HG02981 (cell line): ENCODE data around the gene SEC23B.
"Not testable (repeated sequence)": the region's sequence is repeated elsewhere in the genome, so short reads cannot be mapped to it uniquely, and the experiment has no call there.

Experiments
- ATAC-seq: cut with Tn5 transposase; IDR thresholded peaks from one replicate; pipeline ENCODE4 v1.9.1; 2021; ENCODE audit warnings: mild to moderate bottlenecking, moderate library complexity; ENCODE audit not compliant: unreplicated experiment

SEC23B gene

GRCh38 chr20:18524646-18525045 is 16.9 kb downstream of the SEC23B start:
- no peak for ATAC-seq

GRCh38 chr20:18526761-18527160 is 19.0 kb downstream of the SEC23B start:
- ATAC-seq, result not testable (repeated sequence)

GRCh38 chr20:18527339-18527738 is 19.6 kb downstream of the SEC23B start:
- ATAC-seq, result no peak

GRCh38 chr20:18527836-18528235 is 20.1 kb downstream of the SEC23B start:
- ATAC-seq, result no peak

GRCh38 chr20:18529041-18529440 is 21.3 kb downstream of the SEC23B start:
- no peak for ATAC-seq

GRCh38 chr20:18532626-18533025 is 24.9 kb downstream of the SEC23B start:
- ATAC-seq, result no peak

GRCh38 chr20:18533491-18533890 is 25.8 kb downstream of the SEC23B start:
- no peak for ATAC-seq

GRCh38 chr20:18533978-18534644 is 26.4 kb downstream of the SEC23B start:
- ATAC-seq, result no peak

GRCh38 chr20:18537651-18538050 is 29.9 kb downstream of the SEC23B start:
- ATAC-seq, result no peak

- ATAC-seq, result no peak
Measured at GRCh38 chr20:18541741-18542140, 34.0 kb downstream of the SEC23B start.

- ATAC-seq, result no peak
Measured at GRCh38 chr20:18543216-18543615, 35.5 kb downstream of the SEC23B start.

GRCh38 chr20:18543932-18544331 is 36.2 kb downstream of the SEC23B start:
- ATAC-seq, result no peak

GRCh38 chr20:18545566-18545965 is 37.8 kb downstream of the SEC23B start:
- no peak for ATAC-seq

GRCh38 chr20:18548465-18548864 is 40.7 kb downstream of the SEC23B start:
- no peak for ATAC-seq

- no peak for ATAC-seq
Measured at GRCh38 chr20:18553746-18554145, 46.0 kb downstream of the SEC23B start.

GRCh38 chr20:18566892-18567738 is 59.4 kb downstream of the SEC23B start, which contains the start of gene SMIM26:
Gene SMIM26 (plus strand): TSS chr20:18567432. CDS start chr20:18567479, 47 bp downstream.
- peak; percentile 100 for ATAC-seq

- no peak for ATAC-seq
Measured at GRCh38 chr20:18567739-18568091, 60.0 kb downstream of the SEC23B start.

- no peak for ATAC-seq
Measured at GRCh38 chr20:18571009-18571408, 63.3 kb downstream of the SEC23B start.

- ATAC-seq, result no peak
Measured at GRCh38 chr20:18571578-18571977, 63.8 kb downstream of the SEC23B start.

GRCh38 chr20:18577942-18578341 is 70.2 kb downstream of the SEC23B start:
- ATAC-seq, result no peak

- ATAC-seq, result no peak
Measured at GRCh38 chr20:18578581-18578980, 70.8 kb downstream of the SEC23B start.

- no peak for ATAC-seq
Measured at GRCh38 chr20:18580012-18580411, 72.3 kb downstream of the SEC23B start.
